ENCODE results near the gene NUDT16L1.
A peak's percentile ranks its signal among the peaks of the same experiment; 100 is the strongest.

Gene NUDT16L1

DNA sequence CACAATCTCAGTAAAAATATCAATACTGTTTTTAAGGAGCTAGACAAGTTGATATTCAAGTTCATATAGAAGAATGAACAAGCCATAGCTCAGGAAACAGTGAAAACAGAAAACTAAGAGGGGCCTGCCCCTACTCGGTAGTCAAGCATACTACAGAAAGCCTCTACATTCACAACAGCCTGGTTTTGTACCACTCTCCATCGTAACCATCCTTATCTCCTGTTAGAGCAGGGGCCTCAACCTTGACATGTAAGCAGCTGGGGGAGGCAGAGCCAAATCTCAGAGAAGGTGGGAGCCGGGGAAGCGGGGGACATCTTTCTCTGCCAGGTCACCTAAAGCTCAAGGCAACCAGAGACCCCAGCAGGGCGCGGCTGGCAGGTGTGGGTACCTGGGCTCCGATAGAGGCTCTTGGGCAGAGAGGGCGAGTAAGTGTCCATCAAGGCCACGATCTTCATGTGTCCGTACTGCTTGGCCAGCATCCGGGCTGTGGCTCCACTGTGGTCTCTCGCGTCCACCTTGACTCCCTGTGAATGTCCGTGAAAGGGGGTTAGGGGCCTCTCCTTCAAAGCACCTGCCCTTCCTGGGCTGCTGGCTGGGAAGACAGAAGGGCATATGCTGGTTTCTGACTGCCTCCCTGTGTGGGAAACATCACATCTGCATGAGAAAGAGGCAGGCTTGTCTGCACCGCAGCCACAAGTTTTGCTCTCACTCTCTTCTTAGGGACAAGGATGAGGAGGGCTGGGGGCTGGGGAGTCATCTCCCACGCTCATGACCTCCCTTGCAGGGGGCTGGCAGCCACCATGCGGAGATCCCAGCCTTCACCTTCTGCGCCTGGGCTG is 20.5 kb downstream of the NUDT16L1 start:
- DNase-seq (ENCODE audit: insufficient read length) = no peak
- TF ChIP-seq TAF1 (IDR thresholded peaks at IDR 0.05; ENCODE audit: borderline replicate concordance, low read depth, low read length) (no peak), POLR2A (IDR thresholded peaks at IDR 0.05; ENCODE audit: low read depth, low read length) (no peak), POLR2AphosphoS5 (IDR thresholded peaks at IDR 0.05; ENCODE audit: low read depth, low read length) (no peak)
- FAIRE-seq = no peak

DNA sequence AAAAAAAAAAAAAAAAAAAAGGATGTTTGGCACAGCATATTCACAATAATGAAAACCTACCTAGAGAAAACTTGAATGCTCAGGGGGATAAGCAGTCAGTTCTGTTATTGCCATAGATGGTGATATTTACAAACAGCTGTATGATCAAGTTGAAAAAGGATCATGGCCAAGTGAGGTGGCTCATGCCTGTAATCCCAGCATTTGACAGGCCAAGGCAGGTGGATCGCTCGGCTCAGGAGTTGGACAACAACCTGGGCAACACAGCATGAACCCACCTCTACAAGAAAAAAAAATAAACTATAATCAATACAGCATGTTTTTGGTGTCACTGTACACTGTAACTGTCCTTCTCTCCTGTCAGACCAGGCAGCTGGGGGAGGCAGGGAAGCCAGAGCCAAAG is 21.6 kb downstream of the NUDT16L1 start:
- TF ChIP-seq POLR2AphosphoS5 (IDR thresholded peaks at IDR 0.05; ENCODE audit: low read depth, low read length) = no peak
- TF ChIP-seq POLR2A (IDR thresholded peaks at IDR 0.05; ENCODE audit: low read depth, low read length) = no peak
- TF ChIP-seq TAF1 (IDR thresholded peaks at IDR 0.05; ENCODE audit: borderline replicate concordance, low read depth, low read length) = no peak
- FAIRE-seq (no peak), DNase-seq (ENCODE audit: insufficient read length) (no peak)

DNA sequence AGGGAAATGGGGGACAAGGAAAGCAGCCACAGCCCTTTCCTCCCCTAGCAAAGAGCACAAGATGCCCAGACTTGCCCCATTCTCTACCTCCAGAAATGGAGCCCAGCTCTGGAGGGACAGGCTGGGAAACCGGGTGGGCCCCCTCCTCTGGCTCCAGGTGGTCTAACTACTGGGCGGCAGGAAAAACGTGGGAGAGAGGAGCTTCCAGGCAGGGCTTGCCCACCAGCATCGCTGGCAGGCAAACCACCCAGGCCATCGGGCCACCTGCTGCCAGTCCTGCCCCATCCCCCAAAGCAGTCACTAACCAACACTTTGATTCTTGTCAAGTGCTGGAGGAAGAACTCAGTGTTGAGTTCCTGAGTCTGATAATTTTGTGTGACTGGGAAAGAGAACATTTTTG is 25.1 kb downstream of the NUDT16L1 start:
- TF ChIP-seq POLR2A (IDR thresholded peaks at IDR 0.05; ENCODE audit: low read depth, low read length) = no peak
- no peak for TF ChIP-seq TAF1 (IDR thresholded peaks at IDR 0.05; ENCODE audit: borderline replicate concordance, low read depth, low read length)
- no peak for TF ChIP-seq POLR2AphosphoS5 (IDR thresholded peaks at IDR 0.05; ENCODE audit: low read depth, low read length)
- DNase-seq (ENCODE audit: insufficient read length) = no peak
- no peak for FAIRE-seq

DNA sequence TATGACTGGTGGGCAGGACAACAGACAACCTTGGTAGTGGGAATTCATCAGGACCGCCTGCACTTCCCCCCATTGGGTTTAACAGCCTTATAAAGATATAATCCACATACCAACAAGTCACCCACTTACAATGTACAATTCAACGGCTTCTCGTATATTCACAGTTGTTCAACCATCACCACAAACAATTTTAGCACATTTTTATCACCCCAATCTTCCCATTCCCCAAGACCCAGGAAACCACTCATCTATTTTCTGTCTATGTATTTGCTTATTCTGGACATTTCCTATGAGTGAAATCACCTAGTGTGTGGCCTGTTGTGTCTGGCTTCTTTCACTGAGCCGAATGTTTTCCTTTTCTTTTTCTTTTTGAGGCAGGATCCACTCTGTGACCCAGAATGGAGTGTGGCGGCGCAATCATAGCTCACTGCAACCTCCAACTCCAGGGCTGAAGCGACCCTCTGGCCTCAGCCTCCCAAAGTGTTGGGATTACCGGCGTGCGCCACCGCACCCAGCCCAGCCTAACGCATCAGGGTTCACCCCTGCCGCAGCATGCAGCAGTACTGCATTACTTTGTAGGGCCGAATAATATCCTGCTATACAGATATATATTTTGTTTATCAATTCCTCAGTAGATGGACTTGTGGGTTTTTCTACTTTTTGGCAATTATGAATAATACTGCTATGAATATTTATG is 29.9 kb downstream of the NUDT16L1 start:
- no peak for TF ChIP-seq POLR2A (IDR thresholded peaks at IDR 0.05; ENCODE audit: low read depth, low read length)
- no peak for TF ChIP-seq TAF1 (IDR thresholded peaks at IDR 0.05; ENCODE audit: borderline replicate concordance, low read depth, low read length)
- TF ChIP-seq POLR2AphosphoS5 (IDR thresholded peaks at IDR 0.05; ENCODE audit: low read depth, low read length) = no peak
- FAIRE-seq (peak; percentile 5), DNase-seq (ENCODE audit: insufficient read length) (no peak)

DNA sequence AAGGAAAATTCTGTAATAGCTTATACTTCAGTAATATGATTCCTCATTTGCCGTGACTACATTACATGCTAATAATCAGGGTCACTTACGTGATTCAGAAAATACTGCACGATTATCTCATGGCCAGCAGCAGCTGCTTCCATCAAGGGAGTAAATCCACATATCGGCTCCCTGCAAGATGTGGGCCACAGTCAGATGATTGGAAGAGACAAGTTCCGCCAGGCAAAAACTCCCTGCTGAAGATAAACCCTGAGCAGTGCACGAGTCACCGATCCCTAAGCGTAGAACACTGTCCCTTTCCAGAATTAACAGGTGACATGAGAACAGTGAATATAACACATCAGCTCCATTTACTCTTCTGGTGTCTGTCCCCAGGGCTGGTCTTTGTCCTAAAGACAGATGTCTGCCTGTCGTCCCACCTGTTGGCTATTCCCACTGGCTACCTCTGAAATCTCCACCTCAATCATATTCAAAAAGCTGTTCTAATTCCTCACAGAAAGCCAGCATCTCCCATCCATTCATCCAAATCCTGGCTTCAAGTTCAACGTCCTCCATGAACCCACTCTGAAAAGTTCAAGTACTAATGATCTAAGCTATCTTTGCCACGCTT is 31.4 kb downstream of the NUDT16L1 start:
- FAIRE-seq = no peak
- DNase-seq (ENCODE audit: insufficient read length) = no peak
- TF ChIP-seq TAF1 (IDR thresholded peaks at IDR 0.05; ENCODE audit: borderline replicate concordance, low read depth, low read length) = no peak
- no peak for TF ChIP-seq POLR2AphosphoS5 (IDR thresholded peaks at IDR 0.05; ENCODE audit: low read depth, low read length)
- no peak for TF ChIP-seq POLR2A (IDR thresholded peaks at IDR 0.05; ENCODE audit: low read depth, low read length)

DNA sequence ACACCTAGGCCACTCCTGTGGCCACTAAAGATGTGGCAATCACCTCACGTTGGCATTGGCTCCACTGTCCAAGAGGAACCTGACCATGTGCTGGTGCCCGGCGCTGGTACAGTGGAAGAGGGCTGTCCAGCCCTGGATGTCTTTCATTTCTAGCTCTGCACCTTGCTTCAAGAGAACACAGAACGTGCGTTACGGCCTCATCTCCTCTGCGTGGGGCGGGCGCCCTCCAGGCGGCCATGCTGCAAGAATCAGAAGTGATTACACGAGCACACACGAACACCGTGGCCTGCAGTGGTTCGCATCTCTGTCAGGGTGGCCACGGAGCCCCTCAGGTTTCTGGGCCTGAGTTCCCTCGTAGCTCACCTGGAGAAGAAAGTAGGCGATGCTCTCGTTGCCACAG is 33.3 kb downstream of the NUDT16L1 start:
- FAIRE-seq (no peak), DNase-seq (ENCODE audit: insufficient read length) (no peak)
- no peak for TF ChIP-seq POLR2A (IDR thresholded peaks at IDR 0.05; ENCODE audit: low read depth, low read length)
- TF ChIP-seq POLR2AphosphoS5 (IDR thresholded peaks at IDR 0.05; ENCODE audit: low read depth, low read length) = no peak
- no peak for TF ChIP-seq TAF1 (IDR thresholded peaks at IDR 0.05; ENCODE audit: borderline replicate concordance, low read depth, low read length)

DNA sequence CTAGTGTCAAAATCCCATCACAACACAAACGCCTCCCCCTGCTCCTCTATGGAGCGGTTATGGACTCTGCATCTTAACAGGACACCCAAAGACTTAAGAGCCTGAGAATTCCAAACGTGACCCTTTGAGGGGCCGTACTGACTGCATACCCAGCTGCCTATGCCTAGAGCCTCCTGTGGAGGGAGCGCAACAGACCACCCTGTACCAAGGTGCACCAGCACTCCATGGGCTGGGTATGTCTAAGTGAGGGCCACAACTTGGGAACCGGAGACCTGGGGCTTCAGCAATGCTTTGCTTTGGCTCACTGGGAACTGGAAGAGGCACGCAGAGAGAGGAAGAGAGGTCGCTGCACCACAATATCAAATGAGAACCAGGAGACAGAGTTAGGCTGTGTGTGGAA is 35.3 kb downstream of the NUDT16L1 start:
- FAIRE-seq = no peak
- no peak for TF ChIP-seq POLR2A (IDR thresholded peaks at IDR 0.05; ENCODE audit: low read depth, low read length)
- DNase-seq (ENCODE audit: insufficient read length) = no peak

DNA sequence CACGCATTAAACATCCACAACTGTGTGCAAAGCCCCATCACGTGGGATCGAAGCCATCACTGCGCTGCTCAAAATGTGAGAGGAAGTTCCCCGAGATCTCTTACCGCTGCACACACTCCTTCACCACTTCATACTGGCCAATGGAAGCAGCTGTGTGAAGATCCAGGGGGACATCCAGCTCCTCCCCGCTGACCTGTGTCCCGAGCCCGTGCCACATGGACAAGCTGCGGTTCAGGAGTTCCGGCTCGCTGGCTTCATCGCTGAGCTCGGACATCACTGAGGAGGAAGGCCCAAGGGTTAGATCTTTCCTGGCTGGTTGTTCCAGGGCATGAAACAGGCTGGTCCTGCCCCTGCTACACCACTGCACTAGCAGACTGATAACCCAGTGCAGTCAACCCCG is 36.5 kb downstream of the NUDT16L1 start:
- DNase-seq (ENCODE audit: insufficient read length) (no peak), FAIRE-seq (no peak)
- TF ChIP-seq TAF1 (IDR thresholded peaks at IDR 0.05; ENCODE audit: borderline replicate concordance, low read depth, low read length) (no peak), POLR2AphosphoS5 (IDR thresholded peaks at IDR 0.05; ENCODE audit: low read depth, low read length) (no peak), POLR2A (IDR thresholded peaks at IDR 0.05; ENCODE audit: low read depth, low read length) (no peak)

DNA sequence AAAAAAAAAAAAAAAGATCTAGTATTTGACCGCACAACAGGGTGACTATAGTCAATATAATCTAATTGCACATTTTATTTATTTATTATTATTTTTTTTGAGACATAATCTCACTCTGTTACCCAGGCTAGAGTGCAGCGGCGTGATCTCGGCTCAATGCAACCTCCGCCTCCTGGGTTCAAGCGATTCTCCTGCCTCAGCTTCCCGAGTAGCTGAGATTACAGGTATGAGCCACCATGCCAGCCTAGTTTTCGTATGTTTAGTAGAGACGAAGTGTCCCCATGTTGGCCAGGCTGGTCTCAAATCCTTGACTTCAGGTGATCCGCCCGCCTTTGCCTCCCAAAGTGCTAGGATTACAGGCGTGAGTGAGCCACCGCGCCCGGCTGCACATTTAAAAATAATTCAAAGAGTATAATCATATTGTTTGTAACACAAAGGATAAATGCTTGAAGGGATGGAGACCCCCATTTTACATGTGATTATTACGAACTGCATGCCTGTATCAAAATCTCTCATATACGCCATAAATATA is 39.9 kb downstream of the NUDT16L1 start:
- no peak for FAIRE-seq
- no peak for DNase-seq (ENCODE audit: insufficient read length)
- TF ChIP-seq POLR2AphosphoS5 (IDR thresholded peaks at IDR 0.05; ENCODE audit: low read depth, low read length) = no peak
- no peak for TF ChIP-seq POLR2A (IDR thresholded peaks at IDR 0.05; ENCODE audit: low read depth, low read length)
- no peak for TF ChIP-seq TAF1 (IDR thresholded peaks at IDR 0.05; ENCODE audit: borderline replicate concordance, low read depth, low read length)

DNA sequence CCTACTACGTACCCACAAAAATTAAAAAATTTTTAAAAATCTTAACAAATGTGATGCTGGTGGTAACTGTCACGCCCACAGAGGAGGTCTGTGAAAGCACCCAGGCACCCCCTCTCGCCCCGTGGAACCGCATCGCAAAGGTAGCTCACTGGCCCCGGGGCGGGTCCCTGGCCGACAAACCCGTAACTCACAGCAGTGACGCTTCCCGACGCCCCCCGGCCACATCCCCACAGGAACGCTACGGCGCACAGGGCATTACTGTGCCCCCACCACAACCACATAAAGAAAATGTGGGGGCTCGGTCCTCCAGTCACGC is 40.3 kb downstream of the NUDT16L1 start:
- TF ChIP-seq TAF1 (IDR thresholded peaks at IDR 0.05; ENCODE audit: borderline replicate concordance, low read depth, low read length) = no peak
- no peak for TF ChIP-seq POLR2AphosphoS5 (IDR thresholded peaks at IDR 0.05; ENCODE audit: low read depth, low read length)
- no peak for TF ChIP-seq POLR2A (IDR thresholded peaks at IDR 0.05; ENCODE audit: low read depth, low read length)
- FAIRE-seq (no peak), DNase-seq (ENCODE audit: insufficient read length) (no peak)

DNA sequence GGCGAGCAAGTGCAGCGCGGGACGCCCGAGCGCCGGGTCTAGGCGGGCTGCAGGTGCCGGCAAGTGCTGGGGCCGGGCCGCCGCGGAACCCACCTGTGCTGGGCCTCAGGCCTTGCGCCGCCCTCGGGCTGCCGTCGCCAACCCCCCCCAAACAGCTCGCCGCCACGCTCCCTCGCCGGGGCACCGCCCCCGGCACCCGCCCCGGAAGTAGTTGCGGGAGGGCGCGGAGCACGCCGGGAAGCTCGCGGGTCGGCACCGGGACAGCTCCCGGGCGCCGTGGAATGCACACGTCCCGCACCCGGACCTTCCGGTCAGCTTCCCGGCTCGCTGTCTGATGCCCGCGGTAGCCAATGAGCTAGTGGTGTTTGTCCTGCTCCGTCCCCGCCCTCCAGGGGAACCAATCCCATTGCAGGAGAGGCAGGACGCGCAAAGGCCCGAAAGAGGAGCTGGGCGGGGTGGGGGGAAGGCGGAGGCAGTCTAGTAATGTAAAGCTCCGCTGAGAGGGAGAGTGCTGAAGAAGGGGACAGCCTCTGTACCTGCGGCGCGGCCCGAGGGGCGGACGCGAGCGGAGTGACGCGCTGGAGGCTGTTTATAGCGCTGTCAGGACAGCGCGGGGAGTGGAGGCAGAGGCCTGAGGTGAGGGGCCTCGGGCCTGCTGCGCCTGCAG is 40.8 kb downstream of the NUDT16L1 start, which contains the start of the genes ANKS3 and DNAAF8:
Gene ANKS3, minus strand, starts transcription at position 209 of the 667 bp plus-strand sequence. CDS start 4,122 bp downstream, outside the sequence.
Gene DNAAF8, plus strand, starts transcription at position 475 of the 667 bp plus-strand sequence. CDS start 1,978 bp downstream, outside the sequence.
- FAIRE-seq (peak; percentile 94), DNase-seq (ENCODE audit: insufficient read length) (peak; percentile 86)
- TF ChIP-seq TAF1 (IDR thresholded peaks at IDR 0.05; ENCODE audit: borderline replicate concordance, low read depth, low read length) = no peak
- TF ChIP-seq POLR2A (IDR thresholded peaks at IDR 0.05; ENCODE audit: low read depth, low read length) = peak; percentile 60; the same call in 1 of the 2 replicates
- 0 out of 2 replicates have a peak, but pooled peaks have one; percentile 21 for TF ChIP-seq POLR2AphosphoS5 (IDR thresholded peaks at IDR 0.05; ENCODE audit: low read depth, low read length)

Measured in GM12892 (cell line).